Stimulated activated effector memory CD8-positive, alpha-beta T cell treated with anti-CD3 and anti-CD28 coated beads, Interleukin-12 subunit alpha, Interleukin-12 subunit beta, amount 100 ng/mL, for 72 hours (primary cell): ENCODE data around the gene PLCB1.

Experiments used
- ATAC-seq: fragments of 150-1000 bp; cut with Tn5 transposase; 2 replicates; pipeline ENCODE4 v1.10.0; 2021
- DNase-seq, 2 donors: peaks; one replicate each; pipeline ENCODE4 v3.0.0; 2021 to 2022; ENCODE audit warnings: low spot score in 2 of 2
- H3K27ac Mint-ChIP-seq: one replicate; pipeline ENCODE4 v1.8.0; 2022; ENCODE audit warnings: mild to moderate bottlenecking, mixed read lengths
- H3K36me3 Mint-ChIP-seq: one replicate; pipeline ENCODE4 v1.8.0; 2022; ENCODE audit warnings: mild to moderate bottlenecking, mixed read lengths
- H3K4me1 Mint-ChIP-seq: one replicate; pipeline ENCODE4 v1.8.0; 2022; ENCODE audit warnings: mixed read lengths
- H3K4me3 Mint-ChIP-seq: one replicate; pipeline ENCODE4 v1.8.0; 2022; ENCODE audit warnings: mild to moderate bottlenecking, mixed read lengths
- H3K9me3 Mint-ChIP-seq: one replicate; pipeline ENCODE4 v1.8.0; 2022; ENCODE audit warnings: mixed read lengths

PLCB1 gene

DNA sequence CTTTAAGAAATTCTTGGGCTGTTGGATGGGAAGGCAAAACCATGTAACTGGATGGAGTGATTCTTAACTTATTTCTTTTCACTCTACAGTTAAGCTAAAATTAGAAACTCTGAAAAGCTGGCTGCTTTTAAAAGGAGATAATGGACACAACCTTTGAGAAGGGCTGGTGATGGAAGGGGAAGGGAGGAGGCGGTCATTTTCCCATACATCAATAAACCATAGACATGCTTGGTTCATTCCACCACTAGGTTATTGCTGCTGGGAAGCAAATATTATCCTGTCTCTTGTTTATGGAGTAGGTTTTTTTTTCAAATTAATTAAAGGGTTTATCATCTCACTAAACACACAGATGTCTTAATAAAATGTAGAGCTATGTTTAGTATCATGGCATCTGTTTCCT is 76.2 kb downstream of the PLCB1 start:
- Mint-ChIP-seq H3K4me3 (no peak overlapping the region), H3K4me1 (peaks cover 23% of the 10 kb centered on the region), H3K9me3 (no peaks in the 10 kb centered on the region), H3K27ac (no peak overlapping the region), H3K36me3 (no peaks in the 10 kb centered on the region)
- ATAC-seq (no peak), DNase-seq (no peak)

DNA sequence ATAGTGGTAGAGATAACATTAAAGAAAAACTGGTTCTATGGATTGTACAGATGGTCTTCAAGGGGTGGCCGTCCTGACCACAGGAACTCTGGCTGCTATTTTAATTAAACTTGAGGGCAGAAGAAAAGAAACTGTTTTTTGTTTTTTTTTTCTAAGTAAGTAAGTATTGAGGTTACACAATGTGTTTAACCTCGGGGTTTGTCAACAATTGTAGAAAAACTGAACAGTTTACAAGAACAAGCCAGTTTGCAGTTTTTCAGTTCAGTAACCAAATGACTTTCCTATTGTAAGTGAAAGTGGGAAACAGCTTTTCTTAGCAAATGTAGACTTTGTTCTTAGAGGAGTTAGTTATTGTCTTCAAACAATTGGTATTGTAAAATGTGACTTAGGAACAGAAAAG is 77.0 kb downstream of the PLCB1 start:
- Mint-ChIP-seq H3K36me3 (no peaks in the 10 kb centered on the region), H3K4me3 (no peak overlapping the region), H3K27ac (no peak overlapping the region), H3K9me3 (no peaks in the 10 kb centered on the region), H3K4me1 (peaks cover 30% of the 10 kb centered on the region)
- DNase-seq, result no peak
- ATAC-seq, result peak; percentile 61

DNA sequence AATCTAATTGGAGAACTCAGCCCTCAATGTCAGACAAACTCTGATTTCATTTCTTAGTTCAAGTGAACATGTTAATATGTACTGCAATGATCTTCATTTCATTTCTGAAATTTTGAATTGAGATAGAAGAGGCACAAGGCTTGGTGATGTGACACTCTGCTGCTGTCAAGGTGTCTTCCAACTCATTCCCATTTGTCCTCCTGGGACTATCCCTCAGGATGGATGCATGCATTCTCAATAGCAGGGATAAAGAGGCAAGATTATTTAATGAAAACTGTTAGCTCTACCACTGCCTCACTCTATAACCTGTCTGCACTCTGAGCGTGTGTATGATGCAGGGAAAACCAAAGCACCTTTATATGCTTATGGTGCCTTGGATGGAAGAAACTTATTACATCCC is 78.7 kb downstream of the PLCB1 start:
- ATAC-seq (no peak), DNase-seq (no peak)
- Mint-ChIP-seq H3K27ac (no peak overlapping the region), H3K4me3 (no peak overlapping the region), H3K4me1 (peaks cover 45% of the 10 kb centered on the region), H3K36me3 (peaks cover 5% of the 10 kb centered on the region), H3K9me3 (no peaks in the 10 kb centered on the region)

DNA sequence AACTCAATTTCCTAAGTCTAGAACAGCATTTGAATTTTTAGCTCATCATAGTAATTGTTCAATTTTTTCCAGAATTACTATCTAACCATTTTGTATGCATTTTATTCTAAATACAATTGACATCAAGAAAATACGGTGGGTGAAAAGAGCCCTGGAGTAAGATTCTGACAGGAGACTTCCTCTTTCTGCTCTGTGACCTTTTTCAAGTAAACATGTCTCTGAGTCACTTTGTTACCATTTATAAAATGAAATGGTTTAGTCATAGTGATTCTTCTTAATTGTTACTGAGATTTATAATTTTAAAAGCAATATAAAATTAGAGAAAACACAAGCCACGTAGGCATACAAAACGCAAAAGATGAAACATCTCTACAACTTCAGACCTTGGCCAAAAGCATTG is 80.2 kb downstream of the PLCB1 start:
- ATAC-seq (peak; percentile 51), DNase-seq (no peak)
- Mint-ChIP-seq H3K9me3 (no peaks in the 10 kb centered on the region), H3K36me3 (peaks cover 5% of the 10 kb centered on the region), H3K4me3 (no peak overlapping the region), H3K4me1 (peaks cover 59% of the 10 kb centered on the region), H3K27ac (no peak overlapping the region)

DNA sequence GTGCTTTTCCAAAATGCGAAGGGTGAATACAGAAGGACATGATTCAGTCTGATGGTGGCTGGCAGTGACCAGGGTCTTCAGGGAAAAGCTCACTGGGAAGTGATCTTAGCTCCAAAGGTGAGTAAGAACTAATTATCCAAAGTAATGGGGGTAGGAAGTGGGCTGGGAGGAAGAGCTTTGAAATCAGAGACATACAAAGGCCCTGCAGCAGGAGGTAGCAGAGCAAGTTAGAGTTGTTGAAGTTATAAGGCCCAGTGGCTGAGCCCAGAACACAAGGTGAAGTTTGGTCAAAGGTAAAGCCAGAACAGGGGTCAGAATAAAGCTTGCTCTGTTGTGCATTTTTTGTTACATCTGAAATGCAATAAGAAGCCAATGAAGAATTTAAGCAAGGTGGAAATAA is 81.2 kb downstream of the PLCB1 start:
- Mint-ChIP-seq H3K27ac (peak overlapping the region; percentile 77), H3K4me3 (peak overlapping the region; percentile 63), H3K4me1 (peaks cover 64% of the 10 kb centered on the region)

DNA sequence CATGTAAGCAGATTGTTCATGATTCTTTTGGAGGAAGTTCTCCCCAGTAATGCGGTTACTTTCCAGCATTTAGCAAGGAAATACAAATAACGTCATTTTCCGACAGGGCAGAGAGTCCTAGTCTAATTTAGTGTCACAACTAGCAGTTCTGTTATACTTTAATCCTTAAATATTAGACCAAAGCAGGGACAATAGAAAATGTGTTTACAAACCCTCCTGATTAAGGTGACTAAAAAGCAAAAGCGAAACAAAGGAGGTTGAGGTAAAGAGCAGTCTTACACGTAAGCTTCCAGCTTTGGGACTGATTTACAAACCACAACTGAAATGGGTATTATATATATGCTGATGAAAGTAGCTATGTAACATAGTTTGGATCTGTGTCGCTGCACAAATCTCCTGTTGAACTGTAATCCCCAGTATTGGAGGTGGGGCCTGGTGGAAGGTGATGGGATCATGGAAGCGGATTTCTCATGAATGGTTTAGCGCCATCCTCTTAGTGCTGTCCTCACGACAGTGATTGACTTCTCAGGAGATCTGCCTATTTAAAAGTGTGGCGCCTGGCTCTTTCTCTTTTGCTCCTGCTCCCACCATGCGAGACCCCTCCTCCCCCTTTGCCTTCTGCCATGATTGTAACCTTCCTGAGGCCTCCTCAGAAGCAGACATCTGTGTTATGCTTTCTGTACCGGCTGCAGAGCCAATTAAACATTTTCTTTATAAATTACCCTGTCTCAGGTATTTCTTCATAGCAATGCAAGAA is 81.9 kb downstream of the PLCB1 start:
- H3K27ac Mint-ChIP-seq, result peak overlapping the region; percentile 77
- H3K4me1 Mint-ChIP-seq, result peaks cover 63% of the 10 kb centered on the region
- ATAC-seq (peak; percentile 82), DNase-seq (no peak)
- peak overlapping the region; percentile 63 for H3K4me3 Mint-ChIP-seq
- peaks cover 5% of the 10 kb centered on the region for H3K36me3 Mint-ChIP-seq
- no peaks in the 10 kb centered on the region for H3K9me3 Mint-ChIP-seq

More for the DNA sequence above, 81.2 kb downstream of the PLCB1 start:
- DNase-seq (no peak), ATAC-seq (no peak)
- peaks cover 5% of the 10 kb centered on the region for H3K36me3 Mint-ChIP-seq
- H3K9me3 Mint-ChIP-seq, result no peaks in the 10 kb centered on the region

DNA sequence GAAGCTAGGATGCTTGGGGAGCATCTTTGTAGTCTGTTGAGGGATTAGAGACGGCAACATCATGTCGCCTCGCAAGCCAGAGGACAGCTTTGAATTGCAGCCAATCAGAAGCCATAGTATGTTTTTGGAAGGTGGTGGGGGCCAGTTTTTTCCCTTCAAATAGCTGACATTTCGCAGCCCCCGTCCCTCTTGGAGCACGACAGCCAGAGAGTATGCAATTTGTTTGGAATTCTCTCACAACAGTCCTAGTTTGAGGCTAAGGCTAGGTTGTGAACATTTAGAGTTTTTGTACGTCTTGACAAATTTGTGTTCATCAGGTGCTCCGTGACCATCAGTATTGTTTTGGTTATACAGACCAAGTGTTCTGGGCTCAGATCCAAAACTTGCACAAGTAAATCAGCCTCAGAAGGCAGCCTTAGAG is 83.3 kb downstream of the PLCB1 start:
- Mint-ChIP-seq H3K9me3 (no peaks in the 10 kb centered on the region), H3K27ac (no peak overlapping the region), H3K36me3 (peaks cover 5% of the 10 kb centered on the region), H3K4me3 (no peak overlapping the region), H3K4me1 (peaks cover 63% of the 10 kb centered on the region)
- ATAC-seq (no peak), DNase-seq (no peak)

DNA sequence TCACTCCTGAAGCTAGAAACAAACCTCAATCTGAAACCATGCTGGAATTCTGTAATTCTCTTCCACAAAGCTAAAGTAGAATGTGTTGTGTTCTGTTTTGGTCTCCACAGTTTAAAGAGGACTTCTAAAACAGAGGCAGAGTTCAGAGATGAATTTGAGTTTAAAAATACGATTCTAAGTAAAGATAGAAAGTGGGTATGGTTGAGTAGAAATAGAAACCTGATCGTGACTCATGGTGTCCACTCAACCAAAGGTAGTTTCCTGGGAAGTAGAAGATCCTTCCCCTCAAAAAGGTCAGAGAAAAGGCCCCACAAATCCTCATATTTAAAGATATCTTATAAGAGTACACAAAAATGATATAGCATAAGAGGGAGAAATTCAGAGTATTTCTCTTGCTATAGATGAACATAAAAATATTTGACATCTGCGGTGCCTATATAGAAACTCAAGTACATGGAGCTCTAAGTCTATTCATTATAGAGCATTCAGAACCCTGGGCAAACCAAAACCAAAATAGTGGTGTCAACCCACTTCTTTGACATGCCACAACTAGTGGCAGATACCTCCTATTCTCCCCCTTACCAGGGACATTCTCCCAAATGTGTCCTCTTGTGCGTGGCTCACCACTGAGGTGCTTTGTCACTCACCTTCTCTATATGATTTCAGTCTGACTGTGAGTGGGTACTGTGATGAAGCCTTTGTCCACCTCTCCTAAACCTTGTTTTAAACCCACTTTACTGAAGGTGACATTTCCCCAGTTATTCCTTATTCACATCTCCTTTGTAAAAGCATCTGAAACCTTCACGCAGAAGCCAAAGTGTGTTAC is 84.5 kb downstream of the PLCB1 start:
- DNase-seq (no peak), ATAC-seq (peak; percentile 89)
- peaks cover 5% of the 10 kb centered on the region for H3K36me3 Mint-ChIP-seq
- H3K9me3 Mint-ChIP-seq, result no peaks in the 10 kb centered on the region
- no peak overlapping the region for H3K27ac Mint-ChIP-seq
- peaks cover 54% of the 10 kb centered on the region for H3K4me1 Mint-ChIP-seq
- peak overlapping the region; percentile 1 for H3K4me3 Mint-ChIP-seq

DNA sequence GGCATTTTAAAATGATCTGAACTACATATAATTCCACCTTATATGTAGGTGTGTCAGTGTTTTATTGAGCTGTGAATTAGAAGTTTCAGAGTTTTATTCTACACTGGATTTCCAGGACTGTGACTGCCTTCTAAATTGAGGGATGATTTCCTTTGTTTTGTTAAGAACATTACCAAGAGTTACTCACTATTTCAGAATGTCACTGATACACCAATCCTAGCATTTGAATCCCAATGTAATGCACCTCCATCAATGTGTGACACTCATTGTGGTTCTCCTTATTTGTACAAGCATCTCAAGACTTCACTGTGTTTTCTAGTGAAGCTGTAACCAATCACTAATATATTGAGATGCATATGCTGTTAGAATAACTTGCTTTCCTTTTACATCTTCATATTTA is 86.8 kb downstream of the PLCB1 start:
- no peak for DNase-seq
- H3K36me3 Mint-ChIP-seq, result peaks cover 5% of the 10 kb centered on the region
- no peak overlapping the region for H3K27ac Mint-ChIP-seq
- peaks cover 42% of the 10 kb centered on the region for H3K4me1 Mint-ChIP-seq
- H3K9me3 Mint-ChIP-seq, result no peaks in the 10 kb centered on the region
- ATAC-seq, result no peak
- H3K4me3 Mint-ChIP-seq, result no peak overlapping the region

DNA sequence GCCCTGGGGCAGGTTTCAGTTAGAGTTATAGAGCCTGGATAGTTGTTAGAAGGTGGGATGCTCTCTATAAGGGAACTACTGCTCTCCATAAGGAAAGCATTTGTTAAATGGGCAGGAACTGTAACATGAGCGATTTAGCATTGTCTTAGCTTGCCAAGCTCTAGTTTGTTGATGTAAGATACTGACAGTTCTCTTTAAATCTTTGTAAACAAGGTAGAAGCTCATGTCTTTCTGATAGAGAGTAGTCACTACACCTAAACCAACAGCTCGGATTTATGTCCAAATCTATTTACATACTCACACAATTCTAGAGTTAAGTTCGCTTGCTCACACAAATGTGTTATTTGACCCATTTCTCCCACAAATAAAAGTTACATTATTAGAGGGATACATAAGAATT is 87.3 kb downstream of the PLCB1 start:
- DNase-seq (no peak), ATAC-seq (no peak)
- Mint-ChIP-seq H3K9me3 (no peaks in the 10 kb centered on the region), H3K4me3 (no peak overlapping the region), H3K27ac (no peak overlapping the region), H3K4me1 (peaks cover 36% of the 10 kb centered on the region), H3K36me3 (peaks cover 3% of the 10 kb centered on the region)

DNA sequence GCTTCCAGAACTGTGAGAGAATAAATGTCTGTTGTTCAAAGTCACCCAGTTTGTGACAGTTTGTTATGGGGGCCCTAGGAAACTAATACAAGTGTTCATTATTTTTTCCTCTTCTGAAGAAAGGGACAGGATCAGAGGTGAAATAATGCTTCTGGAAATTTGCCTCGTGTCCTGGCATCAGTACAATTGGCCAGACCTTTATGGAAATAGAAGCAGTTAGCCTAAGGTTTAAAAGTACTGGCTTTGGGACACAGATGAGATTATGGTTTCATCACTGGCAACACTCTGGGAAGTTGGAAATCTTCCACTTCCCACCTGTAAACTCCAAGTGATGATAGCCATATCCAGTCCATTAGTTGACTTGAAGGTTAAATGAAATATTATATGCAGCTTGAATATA is 88.7 kb downstream of the PLCB1 start:
- ATAC-seq, result no peak
- Mint-ChIP-seq H3K36me3 (no peaks in the 10 kb centered on the region), H3K4me3 (no peak overlapping the region), H3K9me3 (no peaks in the 10 kb centered on the region), H3K4me1 (peaks cover 25% of the 10 kb centered on the region), H3K27ac (no peak overlapping the region)
- DNase-seq, result no peak

DNA sequence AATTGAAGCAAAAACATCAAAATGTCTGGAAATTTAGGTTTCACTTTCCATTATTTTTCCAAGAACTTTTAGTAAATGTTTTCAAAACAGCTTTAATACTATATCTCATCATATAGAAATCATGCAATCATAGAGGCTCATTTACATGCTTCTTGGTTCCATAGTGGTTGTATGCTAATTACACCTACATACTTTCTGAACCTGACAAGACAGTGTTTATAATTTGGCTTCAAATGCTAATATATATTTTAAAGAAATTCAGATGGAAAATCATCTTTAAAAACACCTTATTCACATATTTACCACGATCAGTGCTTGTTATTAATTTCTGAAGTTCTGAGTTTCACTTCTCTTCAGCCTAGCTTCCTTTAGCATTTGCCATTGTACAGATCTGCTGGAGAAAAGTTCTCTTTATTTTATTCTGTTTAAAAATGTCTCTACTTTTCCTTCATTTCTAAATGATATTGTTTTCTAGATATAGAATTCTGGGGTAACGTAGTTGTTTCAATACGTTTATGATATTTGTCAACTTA is 89.9 kb downstream of the PLCB1 start:
- ATAC-seq, result no peak
- Mint-ChIP-seq H3K4me1 (peaks cover 20% of the 10 kb centered on the region), H3K4me3 (no peak overlapping the region), H3K9me3 (no peaks in the 10 kb centered on the region), H3K36me3 (no peaks in the 10 kb centered on the region), H3K27ac (no peak overlapping the region)
- no peak for DNase-seq

DNA sequence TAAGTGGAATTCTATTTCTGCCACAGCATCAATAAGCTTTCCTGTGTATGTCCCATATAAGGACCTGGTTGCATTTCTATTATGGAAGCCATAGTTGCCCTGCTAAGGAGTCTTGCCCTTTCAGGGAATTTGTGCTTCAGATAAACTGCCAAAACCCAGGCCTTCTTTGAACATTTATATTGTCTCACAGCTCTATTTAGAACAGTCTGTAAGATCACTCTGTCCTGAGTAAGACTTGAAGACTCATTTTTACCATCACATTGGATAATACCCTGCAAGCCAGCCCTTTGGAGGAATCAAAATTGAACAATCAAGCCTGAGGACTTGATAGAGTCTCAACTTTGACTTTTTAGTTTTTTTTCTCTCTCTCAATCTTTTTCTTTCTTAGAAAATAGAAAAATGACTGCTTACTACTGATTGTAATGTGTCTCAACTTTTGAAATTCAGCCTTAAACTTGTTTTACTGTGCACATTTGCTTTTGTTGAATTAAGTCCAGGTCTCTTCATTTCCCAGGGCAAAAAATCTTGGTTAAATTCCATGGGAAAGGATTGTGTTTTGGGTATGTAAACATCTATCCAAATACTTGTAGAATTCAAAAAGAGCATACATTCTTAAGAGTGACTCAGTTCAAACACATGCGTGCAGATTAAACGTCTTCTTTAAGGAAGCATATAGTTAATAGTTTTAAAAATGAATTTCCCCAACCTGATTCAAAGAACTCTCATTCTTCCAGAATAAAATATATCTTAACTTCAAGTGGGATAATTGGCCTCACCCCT is 91.2 kb downstream of the PLCB1 start:
- DNase-seq (no peak), ATAC-seq (no peak)
- H3K27ac Mint-ChIP-seq, result no peak overlapping the region
- no peaks in the 10 kb centered on the region for H3K36me3 Mint-ChIP-seq
- H3K4me3 Mint-ChIP-seq, result no peak overlapping the region
- no peaks in the 10 kb centered on the region for H3K9me3 Mint-ChIP-seq
- peaks cover 11% of the 10 kb centered on the region for H3K4me1 Mint-ChIP-seq

DNA sequence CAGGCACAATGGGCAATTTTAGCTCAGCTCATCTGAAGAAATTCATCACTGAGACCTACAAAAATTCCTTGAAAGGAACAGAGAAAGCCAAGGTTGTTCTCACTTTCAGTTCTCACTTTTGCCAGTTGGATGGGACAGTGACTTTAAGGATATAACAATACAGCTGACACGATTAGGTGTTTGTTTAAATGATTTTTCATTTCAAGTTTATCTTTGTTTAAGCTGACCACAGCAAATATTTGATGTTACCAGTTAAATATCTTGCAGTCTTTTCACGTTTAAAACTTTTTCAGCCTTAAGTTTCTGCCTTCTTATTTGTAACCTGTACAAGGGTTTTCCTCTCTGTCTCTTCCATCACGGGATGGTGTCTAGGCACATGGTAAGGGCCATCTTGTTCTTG is 93.6 kb downstream of the PLCB1 start:
- ATAC-seq (no peak), DNase-seq (no peak)
- Mint-ChIP-seq H3K9me3 (no peaks in the 10 kb centered on the region), H3K27ac (no peak overlapping the region), H3K36me3 (no peaks in the 10 kb centered on the region), H3K4me3 (no peak overlapping the region), H3K4me1 (peaks cover 14% of the 10 kb centered on the region)

DNA sequence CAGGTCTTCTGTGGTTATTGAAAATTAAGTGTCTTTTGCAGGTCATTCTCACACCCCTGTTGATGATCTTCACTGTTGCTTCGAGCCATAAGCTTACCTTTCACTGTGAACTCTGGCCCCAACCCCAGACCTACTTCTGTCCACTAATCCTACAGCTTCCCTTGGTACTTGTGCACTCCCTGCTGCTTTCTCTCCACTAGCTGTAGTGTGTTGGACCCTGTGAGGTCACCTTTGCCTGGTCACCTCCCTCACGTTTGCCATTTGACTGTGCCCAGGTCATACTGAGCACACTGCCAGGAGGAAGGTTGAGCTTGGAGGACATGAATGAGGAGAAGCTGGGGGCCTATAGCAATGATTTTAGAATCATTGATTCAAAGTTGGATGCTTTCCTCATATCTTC is 94.0 kb downstream of the PLCB1 start:
- H3K27ac Mint-ChIP-seq, result no peak overlapping the region
- DNase-seq (no peak), ATAC-seq (no peak)
- no peak overlapping the region for H3K4me3 Mint-ChIP-seq
- peaks cover 18% of the 10 kb centered on the region for H3K4me1 Mint-ChIP-seq
- H3K36me3 Mint-ChIP-seq, result no peaks in the 10 kb centered on the region
- no peaks in the 10 kb centered on the region for H3K9me3 Mint-ChIP-seq
